K562 (cell line): ENCODE measurements around the gene TRIP6. TPM values are rescaled to one million over a fixed set of nuclear protein-coding genes. Genes with fewer than 3 reads are reported as not detected.

ENCODE experiments used
- ARID1B ChIP-seq: fragments of 450-650 bp; IDR thresholded peaks from 2 replicates; pipeline ENCODE4 v1.6.1; 2016; ENCODE audit warnings: antibody characterized with exemption, mild to moderate bottlenecking, inconsistent platforms
- CC2D1A ChIP-seq: fragments of 450-650 bp; IDR thresholded peaks from 2 replicates; pipeline ENCODE4 v1.6.1; 2017; ENCODE audit warnings: mild to moderate bottlenecking
- CCNT2 ChIP-seq: IDR thresholded peaks from 2 replicates; pipeline ENCODE4 v1.6.1; 2011; ENCODE audit warnings: borderline replicate concordance, low read depth, mild to moderate bottlenecking, moderate library complexity, mixed read lengths, low read length; ENCODE audit not compliant: insufficient read length; ENCODE audit errors: extremely low read depth
- CSDE1 ChIP-seq, 2 experiments: fragments of 450-650 bp; IDR thresholded peaks; 2 replicates each; pipeline ENCODE4 v1.6.1; 2016; ENCODE audit warnings: mild to moderate bottlenecking in 1 of 2
- CTCF ChIP-seq, 3 experiments: IDR thresholded peaks in 2 of 3; conservative IDR thresholded peaks in 1 of 3; 2 replicates each; pipeline ENCODE4 v1.5.1; 2011 to 2012; ENCODE audit warnings: low read length in 3 of 3, mild to moderate bottlenecking in 3 of 3, control low read depth in 2 of 3, improper control_type of control experiment in 1 of 3, inconsistent platforms in 1 of 3, low read depth in 1 of 3, mixed read lengths in 1 of 3, moderate library complexity in 1 of 3; ENCODE audit not compliant: insufficient read depth in 2 of 3
- CXXC5 ChIP-seq: fragments of 250-450 bp; sonication (Bioruptor Pico); IDR thresholded peaks from 2 replicates; pipeline ENCODE4 v1.8.0; 2022; ENCODE audit warnings: inconsistent platforms, mild to moderate bottlenecking, moderate library complexity
- EHMT2 ChIP-seq: fragments of 450-650 bp; IDR thresholded peaks from 2 replicates; pipeline ENCODE4 v1.6.1; 2018; ENCODE audit warnings: antibody characterized with exemption
- HDAC2 ChIP-seq: fragments of 450-650 bp; IDR thresholded peaks from 2 replicates; pipeline ENCODE4 v1.6.1; 2016; ENCODE audit warnings: mild to moderate bottlenecking
- HNRNPLL ChIP-seq: fragments of 200-400 bp; formaldehyde crosslinking; IDR thresholded peaks from 2 replicates; pipeline ENCODE4 v1.6.1; 2017; ENCODE audit warnings: low read length, low read depth, mild to moderate bottlenecking; ENCODE audit not compliant: poor library complexity, severe bottlenecking
- MNT ChIP-seq, 2 experiments: fragments of 450-650 bp; conservative IDR thresholded peaks; 2 replicates each; pipeline ENCODE4 v1.6.1; 2017; ENCODE audit warnings: mild to moderate bottlenecking in 2 of 2, moderate library complexity in 2 of 2
- PYGO2 ChIP-seq: fragments of 450-650 bp; IDR thresholded peaks from 2 replicates; pipeline ENCODE4 v1.6.1; 2016; ENCODE audit warnings: mild to moderate bottlenecking, missing genetic modification characterization, moderate library complexity, missing compliant biosample characterization
- RBM39 ChIP-seq: fragments of 200-400 bp; formaldehyde crosslinking; optimal IDR thresholded peaks from 2 replicates; pipeline ENCODE3; 2018; ENCODE audit warnings: low read depth, low read length
- SMAD4 ChIP-seq: fragments of 250-450 bp; sonication (Bioruptor Pico); conservative IDR thresholded peaks from 2 replicates; pipeline ENCODE4 v1.8.0; 2021; ENCODE audit warnings: inconsistent platforms, mild to moderate bottlenecking, moderate library complexity
- SNAPC5 ChIP-seq: fragments of 250-450 bp; sonication (Bioruptor Pico); IDR thresholded peaks from 2 replicates; pipeline ENCODE4 v1.8.0; 2021; ENCODE audit warnings: moderate library complexity, mild to moderate bottlenecking, inconsistent platforms
- SRSF1 ChIP-seq: fragments of 200-400 bp; formaldehyde crosslinking; IDR thresholded peaks from 2 replicates; pipeline ENCODE4 v1.6.1; 2017; ENCODE audit warnings: mild to moderate bottlenecking, low read depth, low read length, moderate library complexity
- TARDBP ChIP-seq: fragments of 450-650 bp; IDR thresholded peaks from 2 replicates; pipeline ENCODE4 v1.6.1; 2016
- TEAD4 ChIP-seq, 2 experiments: sonication (generic) in 1 of 2; formaldehyde crosslinking in 1 of 2; IDR thresholded peaks; 2 replicates each; pipeline versions ENCODE4 v1.6.1 to v1.8.0; 2012 to 2022; ENCODE audit warnings: borderline replicate concordance in 1 of 2, inconsistent platforms in 1 of 2, low read length in 1 of 2, mild to moderate bottlenecking in 1 of 2, missing genetic modification reagents in 1 of 2
- ZNF121 ChIP-seq: sonication (generic); formaldehyde crosslinking; conservative IDR thresholded peaks from 2 replicates; pipeline ENCODE4 v1.8.0; 2022; ENCODE audit warnings: missing genetic modification reagents
- ZNF507 ChIP-seq: conservative IDR thresholded peaks from 2 replicates; pipeline ENCODE4 v1.6.1; 2017; ENCODE audit warnings: missing genetic modification characterization, missing compliant biosample characterization
- ZNF592 ChIP-seq: fragments of 450-650 bp; IDR thresholded peaks from 2 replicates; pipeline ENCODE4 v1.6.1; 2017; ENCODE audit warnings: antibody characterized with exemption, mild to moderate bottlenecking
- polyA plus RNA-seq, 8 experiments: library from polyadenylated mRNA; depleted of rRNA in 4 of 8; stranded (reverse) in 5 of 8; unstranded in 3 of 8; fragments of >200 nt; fragmentation: Nextera tagmentation in 2 of 8; fragmentation: Illumina TruSeq in 1 of 8; extraction: Ambion mirVana in 2 of 8; extraction: Trizol in 1 of 8; gene quantifications; 2 replicates each; pipeline versions ENCODE4 v1.2.1 to v1.2.3, GENCODE V29; 2011 to 2014; ENCODE audit warnings: inconsistent platforms in 1 of 8, missing spikeins in 1 of 8
- total RNA-seq, 7 experiments: library from RNA; depleted of rRNA in 6 of 7; stranded (reverse); fragments of >200 nt in 6 of 7; fragmentation: Illumina TruSeq in 2 of 7; extraction: Trizol in 2 of 7; gene quantifications; 2 replicates each; pipeline versions ENCODE4 v1.2.1 to v1.2.3, GENCODE V29; 2011 to 2021; ENCODE audit warnings: low replicate concordance in 1 of 7

Gene TRIP6
- total and polyA plus RNA-seq, 9 of the 15 experiments (the other 6 are each of a cell fraction or from before 2014, with no cell fraction given), result 5.9 to 141 (median 54.0) TPM

- TF ChIP-seq MNT (conservative IDR thresholded peaks at IDR 0.05) (peak; percentile 69 to 75), CC2D1A (peak; percentile 41; the same call in 1 of the 2 replicates), TEAD4 (IDR thresholded peaks at IDR 0.05; ENCODE audit: low read length) (0 out of 2 replicates have a peak, but pooled peaks have one; percentile 43), TEAD4 (CRISPR knock-in tag; IDR thresholded peaks at IDR 0.05; ENCODE audit: borderline replicate concordance) (no peak), CCNT2 (peak; percentile 9), ZNF507 (tag) (no peak), ZNF121 (no peak; the same call in 1 of the 2 replicates), EHMT2 (0 out of 2 replicates have a peak, but pooled peaks have one; percentile 36), CSDE1 (IDR thresholded peaks at IDR 0.05) (peak in 1 of 2 experiments; percentile 59; a peak in 1 of 4 replicates), ZNF592 (no peak), SRSF1 (no peak), HDAC2 (peak; percentile 91), RBM39 (no peak), TARDBP (peak; percentile 67), ARID1B (peak; percentile 50), SMAD4 (peak; percentile 97), CXXC5 (CRISPR knock-in tag) (peak; percentile 52), CTCF (IDR thresholded peaks at IDR 0.05 in 2 of 3, conservative IDR thresholded peaks at IDR 0.05 in 1 of 3; ENCODE audit: insufficient read depth in 2 of 3, low read depth in 1 of 3, low read length in 3 of 3) (no peak), SNAPC5 (CRISPR knock-in tag) (no peak), HNRNPLL (no peak), PYGO2 (no peak)
Measured at GRCh38 chr7:100895956-100896731, 29.0 kb downstream of the TRIP6 start (continued).
